HG03097 (cell line): Measurements from ENCODE around the gene SPATA9.
A peak's percentile ranks its signal among the peaks of the same experiment; 100 is the strongest.

Source experiments
- ATAC-seq: cut with Tn5 transposase; IDR thresholded peaks from one replicate; pipeline ENCODE4 v1.9.1; 2021; ENCODE audit not compliant: unreplicated experiment, low FRiP score

Gene SPATA9, protein sequence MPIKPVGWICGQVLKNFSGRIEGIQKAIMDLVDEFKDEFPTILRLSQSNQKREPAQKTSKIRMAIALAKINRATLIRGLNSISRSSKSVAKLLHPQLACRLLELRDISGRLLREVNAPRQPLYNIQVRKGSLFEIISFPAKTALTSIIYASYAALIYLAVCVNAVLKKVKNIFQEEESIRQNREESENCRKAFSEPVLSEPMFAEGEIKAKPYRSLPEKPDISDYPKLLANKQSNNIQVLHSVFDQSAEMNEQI

DNA sequence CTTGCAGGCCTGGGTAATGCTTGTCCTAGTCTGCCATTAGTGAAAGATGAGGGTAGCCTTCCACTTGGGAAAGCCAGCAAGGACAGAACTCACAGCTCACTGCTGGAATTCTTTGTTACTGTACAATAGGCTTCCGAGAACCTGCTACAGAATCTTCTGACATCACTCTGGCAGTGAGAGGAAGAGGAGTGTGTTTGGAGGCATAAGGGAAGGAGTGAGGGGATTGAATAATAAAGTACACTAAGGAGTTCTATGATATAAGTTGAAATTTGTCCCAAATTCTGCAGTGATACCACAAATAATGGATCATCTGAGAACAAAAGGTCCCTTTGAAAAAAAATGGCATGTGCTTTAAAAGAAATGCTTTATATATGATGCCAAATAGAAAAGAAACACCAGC is at the start of gene SPATA9:
Gene SPATA9 (minus strand): TSS at position 101 of the 400 bp plus-strand sequence. CDS start 137 bp downstream, outside the sequence.
- ATAC-seq = no peak

DNA sequence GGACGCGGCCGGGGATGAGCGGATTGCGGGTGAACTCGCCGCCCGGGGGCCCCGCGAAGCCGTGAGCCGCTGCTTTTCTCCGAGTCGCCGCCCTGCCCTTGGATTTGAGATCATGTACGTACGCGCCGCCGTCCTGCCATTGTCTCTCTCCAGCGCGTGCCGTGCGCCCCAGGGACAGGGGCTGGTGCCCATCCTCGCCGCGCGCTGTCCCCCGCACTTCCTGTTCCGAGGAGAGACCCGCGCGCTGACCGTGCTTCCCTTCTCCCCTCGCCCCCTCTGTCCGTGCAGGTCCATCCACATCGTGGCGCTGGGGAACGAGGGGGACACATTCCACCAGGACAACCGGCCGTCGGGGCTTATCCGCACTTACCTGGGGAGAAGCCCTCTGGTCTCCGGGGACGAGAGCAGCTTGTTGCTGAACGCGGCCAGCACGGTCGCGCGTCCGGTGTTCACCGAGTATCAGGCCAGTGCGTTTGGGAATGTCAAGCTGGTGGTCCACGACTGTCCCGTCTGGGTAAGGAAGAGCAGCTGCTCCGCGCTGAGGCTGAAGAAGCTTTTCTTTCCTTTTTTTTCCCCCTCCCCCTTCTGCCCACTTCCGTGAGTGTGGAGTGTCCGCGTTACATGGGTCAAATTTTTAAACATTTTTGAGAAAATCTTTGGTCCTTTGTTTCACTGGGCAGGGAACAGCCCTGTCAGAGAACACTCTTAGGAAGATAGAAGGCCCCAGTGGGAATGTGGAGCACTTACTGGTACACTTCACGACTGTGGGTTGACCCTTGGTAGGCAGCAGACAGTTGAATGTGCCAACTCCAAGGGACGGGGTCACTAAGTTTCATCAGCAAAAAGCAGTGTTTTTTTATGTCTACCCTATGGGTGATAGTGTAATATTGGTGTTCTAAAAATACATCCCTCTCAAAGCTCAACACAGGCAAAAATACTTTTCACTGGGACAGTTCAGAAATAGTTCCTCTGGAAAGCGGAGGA is 49.1 kb upstream of the SPATA9 start:
- ATAC-seq = peak; percentile 20

DNA sequence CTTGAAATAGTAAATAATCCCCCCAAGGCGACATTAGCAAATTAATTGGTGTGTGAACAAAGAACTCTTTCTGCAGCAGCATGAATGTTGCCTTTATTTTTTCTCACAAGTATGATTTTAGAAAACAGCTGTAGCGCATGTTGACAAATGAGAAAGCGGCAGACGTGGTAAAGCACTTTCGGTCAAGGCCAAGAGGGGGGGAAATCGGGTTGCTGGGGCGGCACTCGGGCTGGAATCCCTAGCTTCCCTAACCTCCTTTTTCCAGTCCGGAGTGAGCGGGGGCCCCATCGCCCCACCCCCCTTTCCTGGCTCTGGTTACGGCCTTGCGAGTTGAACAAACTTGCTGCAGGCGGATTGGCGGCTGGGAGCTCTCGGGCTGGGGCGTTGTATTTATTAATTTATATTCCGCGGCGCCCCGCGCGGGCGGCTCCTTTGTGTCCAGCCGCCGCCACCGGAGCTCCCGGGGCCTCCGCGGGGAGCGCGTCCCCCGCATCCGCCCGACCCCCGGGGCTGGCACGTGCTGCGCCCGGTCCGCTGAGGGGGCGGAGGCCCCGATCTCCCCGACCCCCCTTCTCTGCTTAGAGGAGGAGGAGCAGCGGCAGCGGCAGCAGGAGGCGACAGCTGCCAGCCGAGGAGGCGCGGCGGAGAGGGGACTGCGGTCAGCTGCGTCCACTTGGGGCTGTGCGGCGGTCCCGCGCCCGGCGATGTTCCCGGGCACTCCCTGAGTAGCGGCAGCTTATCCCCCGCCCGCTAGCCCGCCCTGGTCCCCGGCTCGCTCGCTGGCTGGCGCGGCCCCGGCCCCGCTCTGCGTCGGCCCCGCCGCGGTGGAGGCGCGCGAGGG is 48.2 kb upstream of the SPATA9 start, which contains the start of gene RHOBTB3:
Gene RHOBTB3 (plus strand): TSS at position 607 of the 841 bp plus-strand sequence. CDS start 347 bp downstream, outside the sequence.
- ATAC-seq = peak; percentile 34

DNA sequence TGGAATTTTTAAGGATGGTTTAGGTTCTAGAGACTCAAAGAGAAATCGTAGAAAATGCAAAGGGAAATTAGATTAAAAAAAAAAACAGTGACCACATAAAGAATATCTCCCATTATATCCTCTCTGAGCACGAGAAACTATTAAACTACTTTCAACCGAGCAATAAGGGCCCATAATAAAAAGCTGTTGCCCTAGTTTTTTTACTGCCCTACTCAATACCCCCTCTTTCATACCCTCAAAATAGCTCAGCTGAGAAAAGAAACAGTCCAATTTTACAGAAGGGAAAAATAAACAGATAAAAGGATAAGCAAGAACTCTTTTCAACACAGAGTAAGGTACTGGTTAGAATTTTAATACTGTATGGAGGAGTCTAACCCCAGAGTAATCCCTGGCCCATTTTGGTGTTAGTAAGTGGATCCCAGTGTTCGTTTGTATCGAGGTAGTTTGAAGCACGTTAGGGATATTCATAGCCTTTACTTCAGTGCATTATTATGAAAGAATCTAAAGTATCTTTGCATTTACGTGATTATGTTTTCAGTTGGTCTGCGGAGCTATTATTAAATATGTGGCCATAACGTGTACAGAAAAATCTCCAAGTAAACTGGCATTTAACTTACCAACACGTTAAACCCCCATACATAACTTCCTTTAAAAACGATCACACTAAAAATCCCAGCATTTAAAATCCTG is 47.4 kb upstream of the SPATA9 start:
- no peak for ATAC-seq

DNA sequence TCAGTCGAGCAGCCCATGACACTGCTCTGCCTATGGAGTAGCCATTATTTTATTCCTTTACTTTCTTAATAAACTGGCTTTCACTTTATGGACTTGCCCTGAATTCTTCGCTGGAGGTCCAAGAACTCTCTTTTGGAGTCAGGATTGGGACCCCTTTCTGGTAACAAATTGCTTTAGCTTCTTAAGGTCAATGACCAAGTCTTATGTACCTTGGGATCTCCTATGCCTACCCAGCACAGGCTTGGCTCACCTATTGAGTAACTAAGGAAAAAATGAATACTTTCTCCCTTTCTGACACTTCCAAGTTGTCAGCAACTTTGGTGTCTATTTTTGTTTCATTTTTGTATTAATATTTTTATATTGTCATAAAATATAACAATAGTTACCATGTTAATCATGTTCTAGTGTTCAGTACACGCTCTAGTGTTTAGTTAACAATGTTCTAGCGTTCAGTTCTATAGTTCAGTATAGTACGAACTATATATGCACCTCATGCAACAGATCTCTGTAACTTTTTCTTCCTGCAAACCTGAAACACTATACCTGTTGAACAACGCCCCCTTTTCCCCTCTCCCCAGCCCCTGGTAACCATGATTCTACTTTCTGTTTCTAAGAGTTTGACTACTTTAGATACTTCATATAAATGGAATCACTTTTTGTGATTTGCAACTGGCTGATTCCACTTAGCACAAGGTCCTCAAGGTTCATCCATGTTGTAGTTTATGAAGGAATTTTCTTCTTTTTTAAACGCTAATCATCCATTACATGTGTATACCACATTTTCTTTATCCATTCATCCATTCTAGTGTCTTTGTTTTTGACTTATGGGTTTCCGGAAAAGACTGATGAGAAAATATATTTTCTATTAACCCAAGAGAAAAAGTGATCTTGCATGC is 46.6 kb upstream of the SPATA9 start:
- ATAC-seq = no peak

DNA sequence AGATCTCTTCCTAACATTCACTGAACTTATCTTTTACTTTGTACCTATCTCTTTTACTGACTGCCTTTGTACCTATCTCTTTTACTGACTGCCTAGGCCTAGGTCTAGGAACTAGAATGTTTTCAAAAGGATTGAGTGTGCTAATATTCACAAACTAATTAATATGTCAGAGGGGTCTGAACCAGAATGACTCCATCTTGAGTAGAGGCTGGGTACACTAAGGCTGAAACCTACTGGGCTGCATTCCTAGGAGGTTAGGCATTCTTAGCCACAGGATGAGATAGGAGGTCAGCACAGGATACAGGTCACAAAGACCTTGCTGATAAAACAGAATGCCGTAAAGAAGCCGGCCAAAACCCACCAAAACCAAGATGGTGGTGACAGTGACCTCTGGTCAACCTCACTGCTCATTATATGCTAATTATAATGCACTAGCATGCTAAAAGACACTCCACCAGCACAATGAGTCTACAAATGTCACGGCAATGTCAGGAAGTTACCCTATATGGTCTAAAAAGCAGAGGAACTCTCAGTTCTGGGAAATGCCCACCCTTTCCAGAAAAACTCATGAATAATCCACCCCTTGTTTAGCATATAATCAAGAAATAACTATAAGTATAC is 45.8 kb upstream of the SPATA9 start:
- ATAC-seq = no peak

DNA sequence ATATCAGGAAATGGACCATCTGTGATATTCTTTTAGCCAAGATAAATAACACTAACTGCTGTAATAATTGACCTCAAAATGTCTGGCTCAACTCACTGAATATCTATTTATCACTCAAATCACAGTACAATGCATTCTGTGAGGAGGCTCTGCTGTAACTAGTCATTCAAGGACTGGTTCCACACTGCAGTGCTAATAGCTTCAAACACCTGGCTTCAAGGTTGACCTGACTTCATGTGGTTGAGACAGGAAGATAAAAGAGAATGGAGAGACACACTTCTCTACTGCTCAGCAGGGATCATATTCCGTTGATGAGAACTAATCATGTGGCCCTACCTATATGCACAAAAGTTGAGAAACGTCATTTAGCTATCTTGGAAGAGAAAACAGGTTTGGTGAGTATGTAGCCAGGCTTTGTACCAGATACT is 45.0 kb upstream of the SPATA9 start:
- no peak for ATAC-seq

DNA sequence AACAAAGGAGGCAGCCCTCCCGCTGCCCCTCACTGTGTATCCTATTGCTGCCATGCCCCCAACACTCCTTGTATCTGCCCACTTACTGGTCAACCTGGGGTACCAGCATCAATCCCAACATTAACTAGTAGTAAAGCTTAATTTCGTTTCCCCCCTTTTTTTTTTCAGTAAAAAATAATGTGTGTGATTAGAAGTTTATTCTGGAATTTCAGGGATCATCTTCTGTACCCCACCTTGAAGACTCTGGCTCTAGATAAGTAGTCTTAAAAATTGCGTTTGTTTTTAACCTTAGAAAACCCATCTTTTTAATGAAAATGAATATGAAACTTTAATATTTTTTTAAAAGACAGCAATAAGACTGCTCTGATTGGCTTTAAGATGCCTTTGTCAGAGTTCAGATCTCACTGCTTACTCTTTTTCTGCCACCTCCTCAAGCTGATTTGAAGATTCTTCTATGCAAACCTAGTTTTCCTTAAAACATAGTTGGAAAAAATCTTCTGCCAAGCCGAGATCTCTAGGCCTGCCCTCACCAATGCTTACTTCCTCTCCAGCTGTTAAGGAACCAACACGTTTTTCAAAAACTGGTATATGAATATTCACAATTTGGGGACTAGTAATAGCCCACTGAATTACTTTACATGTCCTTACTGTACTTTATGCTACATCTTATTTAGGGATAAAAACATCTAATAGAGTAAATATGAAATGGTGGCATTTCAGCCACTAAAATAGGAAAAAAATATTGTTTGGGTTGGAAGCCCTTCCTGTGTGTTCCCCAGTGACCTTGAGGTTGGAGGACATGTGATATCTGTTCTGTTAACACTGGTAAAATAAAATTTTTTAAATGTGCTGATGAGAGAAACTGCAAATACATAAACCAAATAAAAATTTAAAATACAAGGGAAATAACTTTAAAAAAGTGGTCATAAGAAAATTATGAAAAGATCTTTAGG is 44.3 kb upstream of the SPATA9 start:
- ATAC-seq = no peak

DNA sequence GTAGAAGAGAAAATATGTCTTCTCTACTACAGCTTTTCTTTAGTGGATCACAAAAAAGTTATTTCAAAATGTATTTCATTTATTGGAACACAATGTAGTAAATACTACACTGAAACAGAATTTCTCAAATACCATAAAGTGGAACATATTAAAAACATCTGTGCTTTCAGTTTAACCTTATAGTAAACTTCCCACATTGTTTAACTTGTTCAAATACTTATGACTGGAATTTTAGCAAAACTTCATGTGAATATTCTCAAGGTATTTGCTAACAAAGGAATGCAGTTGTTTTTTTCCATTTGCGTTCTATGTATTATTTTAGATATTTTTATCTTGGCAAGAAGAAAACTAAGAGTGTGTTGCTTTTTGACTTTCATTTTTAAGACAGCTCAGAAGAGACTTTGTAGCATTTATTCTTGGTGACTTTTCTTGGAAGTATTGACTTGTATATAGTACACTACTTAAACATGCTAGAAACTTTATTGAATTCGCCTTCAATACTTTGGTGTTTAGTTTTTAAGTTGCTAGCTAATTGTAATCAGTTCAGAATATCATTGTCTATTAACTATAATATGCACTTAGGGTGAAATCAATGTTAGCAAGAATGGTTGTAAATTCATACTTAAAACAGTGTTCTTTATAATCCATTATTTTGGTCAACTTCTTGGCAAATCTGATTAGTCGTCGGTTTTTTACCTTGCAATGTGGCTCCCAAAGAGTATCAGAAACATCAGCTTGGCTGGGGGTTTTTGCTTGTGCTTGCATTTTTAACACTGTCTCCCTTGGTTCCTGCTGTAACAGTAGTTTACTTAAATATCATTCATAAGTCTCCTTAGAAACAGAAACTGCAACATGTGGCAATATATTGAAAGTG is 43.4 kb upstream of the SPATA9 start:
- no peak for ATAC-seq

DNA sequence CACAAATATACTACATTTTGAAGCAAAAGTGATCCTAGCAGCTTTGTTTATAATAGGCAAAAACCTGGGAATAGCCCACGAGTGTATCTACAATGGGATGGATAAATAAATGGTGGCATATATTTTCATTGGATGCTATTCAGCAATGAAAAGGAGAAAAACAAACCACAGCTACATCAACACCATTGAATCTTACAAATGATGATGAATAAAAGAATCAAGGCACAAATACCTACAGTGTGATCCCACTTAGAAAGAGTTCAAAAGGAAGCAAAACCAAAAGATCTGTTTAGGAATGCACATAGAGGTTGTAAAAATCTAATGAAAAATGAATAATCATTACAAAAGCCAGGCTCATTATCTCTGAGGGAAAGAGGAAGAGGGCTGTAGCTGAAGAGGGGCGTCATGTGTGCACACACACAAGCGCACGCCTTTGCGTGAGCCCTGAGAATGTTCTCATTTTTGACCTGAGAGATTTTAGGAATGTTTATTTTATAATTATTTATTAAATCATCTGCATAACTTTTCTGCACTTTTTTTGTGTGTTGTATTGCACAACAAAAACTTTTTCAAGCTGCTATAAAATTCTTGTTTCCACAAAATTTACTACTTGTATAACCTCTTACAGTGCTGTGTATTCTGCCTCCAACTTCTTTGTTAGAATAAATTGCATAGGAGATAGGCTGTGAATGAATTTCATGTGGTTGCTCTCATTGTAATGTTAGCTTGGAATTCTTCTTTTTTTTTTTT is 42.5 kb upstream of the SPATA9 start:
- no peak for ATAC-seq

DNA sequence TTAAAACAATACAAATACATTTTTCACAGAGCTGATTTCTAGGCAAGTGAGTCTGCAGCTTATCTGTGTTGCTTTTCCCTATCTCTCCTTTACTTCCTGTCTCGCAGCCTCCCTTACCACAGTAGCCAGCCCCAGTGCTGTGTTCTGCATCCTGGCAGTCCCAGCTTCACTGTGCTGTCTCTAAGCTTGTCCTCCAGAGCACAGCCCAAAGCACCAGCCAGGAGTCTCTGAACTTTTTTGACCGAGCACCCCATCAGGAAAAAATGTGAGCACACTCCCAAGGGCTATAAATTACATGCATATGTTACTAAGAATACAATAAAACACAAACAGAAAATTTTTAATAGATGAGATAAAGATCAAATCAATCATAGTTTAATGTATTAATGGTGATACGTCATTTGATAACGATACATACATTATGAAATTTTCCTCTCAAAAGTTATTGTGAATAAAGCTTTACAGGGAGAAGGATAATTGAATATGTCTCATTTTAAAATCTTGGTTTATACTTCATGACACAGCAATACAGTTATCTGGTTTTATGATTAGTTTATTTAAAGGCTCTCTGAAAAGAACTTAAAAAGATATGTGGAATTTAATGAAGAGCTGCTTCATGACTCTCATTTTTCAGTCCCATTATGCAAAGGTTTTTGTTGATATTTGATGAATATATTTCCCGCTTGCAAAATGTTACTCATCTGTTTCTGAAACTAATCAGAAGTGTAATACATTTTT is 41.0 kb upstream of the SPATA9 start:
- ATAC-seq = no peak

DNA sequence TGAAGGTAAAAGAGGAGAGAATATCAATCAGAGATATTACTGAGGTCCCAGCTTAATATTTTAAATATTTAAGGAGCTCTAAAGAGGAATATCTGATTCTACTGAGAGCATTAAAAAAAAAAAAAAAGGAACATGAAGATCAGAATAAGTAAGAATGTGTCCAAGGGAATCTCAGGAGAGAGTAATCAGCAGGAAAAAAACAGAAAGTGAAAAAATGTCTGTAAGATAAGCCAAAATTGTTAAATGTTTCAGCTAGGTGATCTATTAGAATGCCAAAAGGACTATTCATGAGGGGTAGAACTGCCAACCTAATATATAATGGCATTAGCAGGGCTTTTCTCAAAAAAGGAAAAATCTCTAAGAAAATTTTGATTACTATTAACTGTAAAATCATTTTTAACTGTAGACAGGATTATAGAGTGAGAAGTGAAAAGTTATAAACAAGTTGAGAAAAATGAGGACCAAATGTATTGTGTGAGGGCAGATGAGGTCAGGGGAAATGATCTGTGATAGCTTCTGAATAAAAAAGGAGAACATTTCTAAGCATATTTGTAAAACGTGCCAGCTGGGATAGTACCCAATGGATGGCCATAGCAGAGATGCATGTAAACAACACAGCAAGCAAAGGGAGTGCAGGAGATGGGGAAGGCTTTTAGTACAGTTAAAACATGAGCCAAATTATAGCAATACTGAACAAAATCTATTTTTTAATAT is 38.9 kb upstream of the SPATA9 start:
- no peak for ATAC-seq

DNA sequence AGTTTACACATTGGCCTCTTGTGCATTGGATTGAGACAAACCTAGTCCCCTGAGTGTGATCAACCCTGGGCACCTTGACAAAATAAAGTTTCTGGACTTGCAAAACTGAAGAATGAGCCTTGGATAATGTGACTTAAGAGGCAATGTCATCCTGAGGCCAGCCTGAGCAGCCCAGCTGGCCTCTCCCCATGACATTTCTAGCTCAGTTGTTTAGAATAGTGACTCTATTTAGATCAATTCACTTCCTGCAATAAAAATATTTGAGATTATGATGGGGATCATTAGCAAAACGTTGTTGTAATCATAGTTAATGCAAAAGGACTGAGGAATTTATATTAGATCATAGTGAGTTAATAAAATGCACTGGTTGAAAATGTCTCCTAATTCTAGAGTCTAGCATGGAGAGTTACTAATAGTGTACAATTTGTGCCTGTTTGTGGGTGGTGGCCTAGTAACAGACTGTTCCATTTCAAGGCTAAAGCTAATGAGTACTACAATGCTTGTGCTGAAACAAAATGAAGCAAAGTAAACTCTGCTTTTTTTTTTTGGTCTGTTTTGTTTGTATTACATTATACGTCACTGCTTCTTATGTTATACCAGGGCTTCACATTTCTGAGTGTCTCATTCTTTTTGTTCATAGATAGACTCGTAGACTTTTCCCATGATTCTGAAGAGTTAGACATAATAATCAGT is 37.4 kb upstream of the SPATA9 start:
- ATAC-seq = no peak

DNA sequence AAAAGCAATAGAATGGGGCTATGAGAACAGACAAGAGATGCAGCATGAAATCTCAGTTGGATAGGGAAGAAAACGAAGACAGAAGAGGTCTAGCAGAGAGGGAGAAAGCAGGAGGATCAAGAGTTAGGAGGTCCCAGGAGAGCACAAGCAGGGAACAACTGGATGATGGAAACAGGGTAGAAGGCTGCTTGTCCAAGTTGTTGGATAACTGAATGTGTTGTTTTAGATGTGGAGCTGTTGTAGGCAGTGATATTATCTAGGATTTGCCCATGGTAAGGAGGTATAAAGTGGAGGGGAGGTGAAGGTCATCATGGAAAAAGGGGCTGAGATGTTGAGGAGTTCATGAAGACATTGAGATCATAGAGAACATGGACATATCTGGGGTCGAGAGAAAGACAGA is 35.9 kb upstream of the SPATA9 start:
- no peak for ATAC-seq
